ENCODE results near the gene THUMPD2. TPM values are rescaled to one million over a fixed set of nuclear protein-coding genes. Genes with fewer than 3 reads are reported as not detected.

THUMPD2 gene
- total RNA-seq, 1 donor from 2014 or later: 11.5 TPM

- Histone ChIP-seq H3K27me3 (ENCODE audit: control insufficient read depth, insufficient read depth, low read length) (no peaks in the 10 kb centered on the region), H3K4me3 (ENCODE audit: low read depth, low read length) (no peak overlapping the region), H3K36me3 (ENCODE audit: control insufficient read depth, insufficient read depth, low read length) (no peaks in the 10 kb centered on the region)
- TF ChIP-seq CTCF (IDR thresholded peaks at IDR 0.05; ENCODE audit: insufficient read depth, low read length, poor library complexity, severe bottlenecking): no peak
- no peak for DNase-seq (ENCODE audit: low read depth)
Observed at GRCh38 chr2:39704540-39704939, 74.5 kb downstream of the THUMPD2 start.

DNA sequence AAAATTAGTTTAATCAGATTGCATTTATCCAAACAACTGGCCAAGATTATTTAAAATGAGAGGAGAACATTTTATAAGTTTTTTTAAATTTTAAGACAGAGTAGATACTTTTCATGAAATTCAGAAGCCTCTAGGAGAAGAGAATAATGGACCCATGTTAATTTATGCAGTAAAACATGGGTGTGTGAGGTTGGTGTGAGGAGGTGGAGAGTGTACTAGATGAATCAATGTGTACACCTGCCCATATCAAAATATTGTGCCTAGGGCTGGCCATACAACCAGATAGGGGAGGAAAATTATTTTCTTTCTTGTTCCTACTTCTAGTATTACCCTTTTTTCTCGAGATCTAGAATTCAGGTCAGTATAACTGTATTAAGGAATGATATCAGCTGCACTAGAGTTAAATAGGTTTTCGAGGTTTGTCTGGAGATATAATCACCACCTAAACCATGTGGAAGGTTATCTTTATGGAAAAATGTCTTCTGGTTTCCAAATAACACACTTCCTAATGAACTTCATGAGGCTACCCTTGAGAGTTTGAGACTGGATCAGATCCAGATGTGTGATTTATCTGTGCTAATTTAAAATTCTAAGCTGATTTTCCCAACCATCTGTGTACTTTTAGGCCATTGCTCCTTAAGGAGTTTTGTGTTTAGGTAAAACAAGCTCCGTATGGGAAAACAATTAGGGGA lies 75.7 kb downstream of the THUMPD2 start:
- no peak overlapping the region for H3K4me3 ChIP-seq (ENCODE audit: low read depth, low read length)
- DNase-seq (ENCODE audit: low read depth): no peak
- H3K36me3 ChIP-seq (ENCODE audit: control insufficient read depth, insufficient read depth, low read length): no peaks in the 10 kb centered on the region
- TF ChIP-seq CTCF (IDR thresholded peaks at IDR 0.05; ENCODE audit: insufficient read depth, low read length, poor library complexity, severe bottlenecking): no peak
- no peaks in the 10 kb centered on the region for H3K27me3 ChIP-seq (ENCODE audit: control insufficient read depth, insufficient read depth, low read length)

DNA sequence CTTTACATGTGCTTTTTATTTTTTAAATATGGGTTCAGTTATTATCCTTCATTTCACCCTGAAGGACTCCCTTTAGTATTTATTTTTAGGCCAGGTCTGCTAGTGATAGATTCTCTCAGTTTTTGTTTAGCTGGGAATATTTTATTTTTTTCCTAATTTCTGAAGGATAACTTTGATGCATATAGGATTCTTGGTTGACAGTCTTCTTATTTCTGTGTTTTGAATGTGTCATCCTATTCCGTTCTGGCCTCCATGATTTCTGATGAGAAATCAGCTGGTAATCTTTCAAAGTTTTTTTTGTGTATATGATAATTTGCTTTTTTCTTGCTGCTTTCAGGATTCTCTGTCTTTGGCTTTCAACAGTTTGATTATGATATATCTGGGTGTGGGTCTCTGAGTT lies 77.9 kb downstream of the THUMPD2 start:
- no peaks in the 10 kb centered on the region for H3K27me3 ChIP-seq (ENCODE audit: control insufficient read depth, insufficient read depth, low read length)
- no peak overlapping the region for H3K4me3 ChIP-seq (ENCODE audit: low read depth, low read length)
- no peak for TF ChIP-seq CTCF (IDR thresholded peaks at IDR 0.05; ENCODE audit: insufficient read depth, low read length, poor library complexity, severe bottlenecking)
- H3K36me3 ChIP-seq (ENCODE audit: control insufficient read depth, insufficient read depth, low read length): no peaks in the 10 kb centered on the region
- no peak for DNase-seq (ENCODE audit: low read depth)

GRCh38 chr2:39697454-39697853 lies 81.6 kb downstream of the THUMPD2 start:
- H3K27me3 ChIP-seq (ENCODE audit: control insufficient read depth, insufficient read depth, low read length): no peaks in the 10 kb centered on the region
- TF ChIP-seq CTCF (IDR thresholded peaks at IDR 0.05; ENCODE audit: insufficient read depth, low read length, poor library complexity, severe bottlenecking): no peak
- no peak for DNase-seq (ENCODE audit: low read depth)
- H3K4me3 ChIP-seq (ENCODE audit: low read depth, low read length): no peak overlapping the region
- H3K36me3 ChIP-seq (ENCODE audit: control insufficient read depth, insufficient read depth, low read length): no peaks in the 10 kb centered on the region

DNA sequence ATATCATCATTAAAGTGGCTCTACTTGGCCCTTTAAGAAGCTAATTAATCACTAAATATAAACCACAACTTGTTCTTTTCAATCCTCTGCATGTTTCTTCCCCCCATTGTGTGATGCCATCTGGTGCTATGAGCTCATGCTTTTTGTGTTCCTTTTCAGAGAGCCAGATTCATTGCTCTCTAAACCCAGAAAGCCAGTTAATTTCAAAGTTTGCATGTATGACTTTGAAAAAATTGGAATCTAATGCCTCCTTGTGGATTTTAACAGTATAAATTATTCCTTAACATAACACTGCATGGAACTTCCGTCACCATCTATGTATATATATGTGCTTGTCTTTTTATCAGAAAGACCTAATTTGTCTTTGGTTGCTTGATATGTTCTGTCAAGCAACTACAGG lies 82.2 kb downstream of the THUMPD2 start:
- Histone ChIP-seq H3K4me3 (ENCODE audit: low read depth, low read length) (no peak overlapping the region), H3K36me3 (ENCODE audit: control insufficient read depth, insufficient read depth, low read length) (no peaks in the 10 kb centered on the region), H3K27me3 (ENCODE audit: control insufficient read depth, insufficient read depth, low read length) (no peaks in the 10 kb centered on the region)
- DNase-seq (ENCODE audit: low read depth): peak; percentile 47
- TF ChIP-seq CTCF (IDR thresholded peaks at IDR 0.05; ENCODE audit: insufficient read depth, low read length, poor library complexity, severe bottlenecking): peak; percentile 5

DNA sequence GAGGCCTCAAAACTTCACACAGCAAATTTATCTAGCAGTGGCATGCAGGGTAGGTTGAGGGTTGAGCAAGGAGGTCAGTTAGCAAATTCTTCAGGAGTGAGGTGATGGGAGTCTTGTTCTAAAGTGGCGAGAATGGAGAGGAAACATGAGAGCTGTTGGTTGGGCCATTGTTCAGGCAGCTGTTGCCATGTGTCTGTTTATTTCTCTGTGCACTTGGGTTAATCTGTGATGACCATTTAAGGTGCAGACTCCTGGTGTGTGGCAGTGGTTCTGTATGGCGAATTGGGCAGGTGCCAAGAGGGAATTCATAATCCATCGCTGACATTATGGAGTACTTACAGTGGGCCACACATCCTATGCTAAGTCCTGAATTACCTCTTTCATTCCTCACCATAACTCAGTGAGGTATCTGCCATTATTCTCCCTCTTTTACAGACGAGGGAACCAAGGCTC lies 82.9 kb downstream of the THUMPD2 start:
- TF ChIP-seq CTCF (IDR thresholded peaks at IDR 0.05; ENCODE audit: insufficient read depth, low read length, poor library complexity, severe bottlenecking): no peak
- no peak overlapping the region for H3K4me3 ChIP-seq (ENCODE audit: low read depth, low read length)
- H3K36me3 ChIP-seq (ENCODE audit: control insufficient read depth, insufficient read depth, low read length): no peaks in the 10 kb centered on the region
- no peaks in the 10 kb centered on the region for H3K27me3 ChIP-seq (ENCODE audit: control insufficient read depth, insufficient read depth, low read length)
- peak; percentile 82 for DNase-seq (ENCODE audit: low read depth)

Measured in kidney epithelial cell (primary cell).